ENCODE measurements around the gene NGLY1. TPM values are rescaled to one million over a fixed set of nuclear protein-coding genes. Genes with fewer than 3 reads are reported as not detected.

NGLY1 gene, protein sequence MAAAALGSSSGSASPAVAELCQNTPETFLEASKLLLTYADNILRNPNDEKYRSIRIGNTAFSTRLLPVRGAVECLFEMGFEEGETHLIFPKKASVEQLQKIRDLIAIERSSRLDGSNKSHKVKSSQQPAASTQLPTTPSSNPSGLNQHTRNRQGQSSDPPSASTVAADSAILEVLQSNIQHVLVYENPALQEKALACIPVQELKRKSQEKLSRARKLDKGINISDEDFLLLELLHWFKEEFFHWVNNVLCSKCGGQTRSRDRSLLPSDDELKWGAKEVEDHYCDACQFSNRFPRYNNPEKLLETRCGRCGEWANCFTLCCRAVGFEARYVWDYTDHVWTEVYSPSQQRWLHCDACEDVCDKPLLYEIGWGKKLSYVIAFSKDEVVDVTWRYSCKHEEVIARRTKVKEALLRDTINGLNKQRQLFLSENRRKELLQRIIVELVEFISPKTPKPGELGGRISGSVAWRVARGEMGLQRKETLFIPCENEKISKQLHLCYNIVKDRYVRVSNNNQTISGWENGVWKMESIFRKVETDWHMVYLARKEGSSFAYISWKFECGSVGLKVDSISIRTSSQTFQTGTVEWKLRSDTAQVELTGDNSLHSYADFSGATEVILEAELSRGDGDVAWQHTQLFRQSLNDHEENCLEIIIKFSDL
- 32.2 and 39.0 TPM in 2 replicates for total RNA-seq (2014; rRNA removed; shearing (Covaris generic))

DNA sequence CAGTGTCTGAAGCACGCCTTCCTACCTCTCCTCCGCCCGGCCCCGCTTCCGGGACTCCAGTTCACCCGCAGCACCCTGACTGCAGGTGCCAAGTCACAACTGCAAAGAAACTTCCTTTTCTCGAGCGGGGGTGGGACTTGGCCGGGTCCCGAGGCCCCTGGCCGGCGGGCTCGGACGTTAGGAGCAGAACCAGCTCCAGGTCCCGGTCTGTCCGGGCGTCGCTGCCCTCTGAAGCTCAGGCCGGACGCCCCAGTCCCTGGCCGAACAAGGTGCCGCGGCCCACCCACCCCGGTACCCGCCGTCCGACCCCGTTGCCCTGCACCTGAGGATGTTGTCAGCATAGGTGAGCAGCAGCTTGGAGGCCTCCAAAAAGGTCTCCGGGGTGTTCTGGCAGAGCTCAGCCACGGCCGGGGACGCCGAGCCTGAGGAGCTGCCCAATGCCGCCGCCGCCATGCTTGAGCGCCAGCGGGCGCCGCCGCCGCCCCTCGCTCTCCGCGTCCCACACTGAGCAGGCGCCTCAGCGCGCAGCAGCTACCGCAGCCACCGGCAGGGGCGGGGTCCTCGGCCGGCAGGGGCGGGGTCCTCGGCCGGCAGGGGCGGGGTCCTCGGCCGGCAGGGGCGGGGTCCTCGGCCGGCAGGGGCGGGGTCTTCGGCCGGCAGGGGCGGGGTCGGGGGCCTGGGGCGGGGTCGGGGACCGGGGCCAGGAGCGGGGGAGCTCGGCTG lies at the start of gene NGLY1:
NGLY1 (minus strand) TSS at position 506 of the 723 bp plus-strand sequence; CDS start at position 453, 53 bp downstream.
- in situ Hi-C loops (cut with HindIII; ENCODE audit: low sequenced_read_pairs), result no loop called here
- peak; percentile 78 for DNase-seq (ENCODE audit: low spot score)

- in situ Hi-C loops (cut with HindIII; ENCODE audit: low sequenced_read_pairs), result no loop called here
- DNase-seq (ENCODE audit: low spot score), result peak; percentile 16
Measured at GRCh38 chr3:25831578-25831977, 48.3 kb upstream of the NGLY1 start.

GRCh38 chr3:25830373-25831280 lies 47.4 kb upstream of the NGLY1 start:
- in situ Hi-C loops (cut with HindIII; ENCODE audit: low sequenced_read_pairs), result no loop called here
- DNase-seq (ENCODE audit: low spot score), result peak; percentile 80

DNA sequence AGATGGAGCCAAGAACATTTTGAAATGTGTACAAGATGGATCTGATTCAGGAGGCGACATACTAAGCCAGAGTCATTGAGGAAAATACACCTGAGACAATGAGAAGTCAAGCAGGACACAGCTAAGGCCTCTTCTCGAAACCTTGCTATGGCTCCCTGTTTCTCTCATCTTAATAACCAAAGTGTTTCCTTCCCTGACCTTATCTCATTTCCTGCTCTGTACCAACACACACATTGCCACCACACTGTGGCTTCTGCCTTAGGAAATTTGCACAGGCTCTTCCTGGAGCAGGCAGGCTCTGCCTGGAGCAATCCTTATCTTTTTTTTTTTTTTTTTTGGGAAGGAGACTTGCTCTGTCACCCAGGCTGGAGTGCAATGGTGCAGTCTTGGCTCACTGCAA lies 43.3 kb upstream of the NGLY1 start:
- no peak for DNase-seq (ENCODE audit: low spot score)
- in situ Hi-C loops (cut with HindIII; ENCODE audit: low sequenced_read_pairs), result no loop called here

DNA sequence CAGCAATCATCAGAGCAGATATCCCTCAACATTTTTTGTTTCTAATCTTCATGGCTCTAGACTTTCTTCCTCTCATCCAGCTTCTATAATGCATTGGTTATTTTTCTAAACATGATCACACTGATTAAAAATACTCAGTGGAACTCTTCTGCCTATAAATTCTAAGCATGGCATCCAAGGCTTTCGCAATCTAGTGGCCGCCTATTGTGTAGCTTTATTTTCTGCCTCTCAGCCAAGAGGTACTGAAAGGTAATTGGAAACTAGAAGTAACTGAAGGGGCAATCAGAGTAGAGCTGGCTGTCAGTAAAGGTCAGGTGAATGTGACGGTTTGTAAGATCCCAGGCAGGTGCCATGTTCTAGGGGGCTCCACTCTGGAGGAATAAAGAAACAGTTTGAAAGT lies 40.1 kb upstream of the NGLY1 start:
- in situ Hi-C loops (cut with HindIII; ENCODE audit: low sequenced_read_pairs), result no loop called here

DNA sequence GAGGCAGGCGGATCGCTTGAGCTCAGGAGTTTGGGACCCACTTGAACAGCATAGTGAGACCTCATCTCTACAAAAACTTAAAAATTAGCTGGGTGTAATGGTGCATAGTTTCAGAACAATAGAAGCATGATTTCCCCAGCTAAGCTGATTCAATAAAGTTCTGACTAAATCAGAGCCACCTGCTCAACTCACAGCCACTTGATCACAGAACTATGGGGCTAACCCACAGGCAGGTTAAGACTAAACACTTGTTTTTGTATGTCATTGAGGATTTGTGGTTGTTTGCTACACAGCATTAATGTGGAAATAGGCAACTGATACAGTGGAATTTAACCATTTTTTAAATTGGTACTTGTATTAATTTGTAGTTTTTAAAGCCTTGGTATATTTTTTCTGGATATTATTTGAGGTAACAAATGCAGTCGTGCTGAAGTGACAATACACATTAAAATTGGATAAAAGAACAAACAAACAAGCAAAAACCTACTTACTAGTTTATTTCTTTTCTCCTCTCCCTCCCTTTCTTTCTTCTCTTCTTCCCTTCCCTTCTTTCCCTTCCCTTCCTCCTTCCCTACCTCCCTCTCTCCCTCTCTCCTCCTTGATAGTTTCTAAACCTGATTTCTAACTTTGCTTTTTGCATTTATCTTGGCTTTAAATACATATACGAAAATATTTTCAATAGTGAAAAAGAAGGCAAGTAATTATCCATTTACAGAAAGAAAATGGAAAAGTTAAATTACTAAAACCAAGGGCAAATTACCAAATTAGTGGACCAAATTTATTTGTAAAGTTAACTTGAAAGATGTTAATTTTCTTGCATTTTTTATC lies 38.7 kb upstream of the NGLY1 start:
- in situ Hi-C loops (cut with HindIII; ENCODE audit: low sequenced_read_pairs), result no loop called here
- DNase-seq (ENCODE audit: low spot score), result no peak

More for the DNA sequence above, 40.1 kb upstream of the NGLY1 start:
- DNase-seq (ENCODE audit: low spot score), result no peak

DNA sequence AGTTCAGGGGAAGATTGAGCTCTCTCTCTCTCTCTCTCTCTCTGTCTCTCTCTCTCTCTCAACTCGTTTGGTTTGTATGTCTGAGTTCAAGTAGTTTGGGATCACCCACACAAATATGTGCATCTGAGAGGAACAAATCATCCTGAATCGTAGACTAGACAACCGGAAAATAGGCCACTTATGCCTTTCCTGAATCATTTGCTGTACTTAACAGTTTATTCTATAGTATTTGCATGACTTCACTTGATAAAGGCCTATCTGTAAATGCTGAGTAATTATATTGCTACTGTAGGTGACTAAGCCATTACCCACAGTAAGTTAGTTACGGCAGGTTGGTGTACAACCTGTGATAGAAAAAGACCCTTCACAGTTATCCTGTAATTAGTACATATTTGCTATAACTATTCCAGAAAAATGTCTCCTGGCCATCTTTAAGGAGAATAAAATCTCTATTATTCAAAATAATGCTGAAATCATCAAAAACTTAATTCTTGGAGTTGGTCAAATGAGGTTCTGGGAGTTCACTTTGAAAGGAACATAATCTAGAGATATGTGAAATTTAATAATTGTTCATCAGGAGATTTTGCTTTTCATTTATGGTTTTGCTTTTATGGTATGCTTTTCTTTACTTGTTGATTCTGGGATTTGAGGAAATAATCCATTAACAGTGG lies 37.7 kb upstream of the NGLY1 start:
- in situ Hi-C loops (cut with HindIII; ENCODE audit: low sequenced_read_pairs), result no loop called here

GRCh38 chr3:25820366-25820765 lies 37.1 kb upstream of the NGLY1 start:
- in situ Hi-C loops (cut with HindIII; ENCODE audit: low sequenced_read_pairs), result no loop called here

More for the DNA sequence above, 37.7 kb upstream of the NGLY1 start:
- DNase-seq (ENCODE audit: low spot score), result no peak

DNA sequence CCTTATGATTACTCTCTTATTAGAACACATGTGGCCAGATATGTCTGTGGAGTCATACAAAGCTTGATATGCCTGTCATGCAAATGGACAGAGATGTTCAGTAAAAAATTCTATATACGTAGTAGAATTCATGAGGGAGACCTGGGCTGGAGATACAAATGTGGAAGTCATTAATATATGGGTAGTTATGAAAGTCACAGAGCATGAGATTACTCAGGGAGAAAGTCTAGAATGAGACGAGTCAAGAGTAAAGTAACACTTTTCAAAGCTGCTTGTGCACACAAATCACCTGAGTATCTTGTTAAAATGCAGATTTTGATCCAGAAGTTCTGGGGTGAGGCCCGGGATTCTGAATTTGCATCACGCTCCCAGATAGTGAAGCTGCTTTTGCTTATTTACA lies 35.1 kb upstream of the NGLY1 start:
- in situ Hi-C loops (cut with HindIII; ENCODE audit: low sequenced_read_pairs), result no loop called here
- DNase-seq (ENCODE audit: low spot score), result no peak

More at GRCh38 chr3:25820366-25820765, 37.1 kb upstream of the NGLY1 start:
- DNase-seq (ENCODE audit: low spot score), result no peak

DNA sequence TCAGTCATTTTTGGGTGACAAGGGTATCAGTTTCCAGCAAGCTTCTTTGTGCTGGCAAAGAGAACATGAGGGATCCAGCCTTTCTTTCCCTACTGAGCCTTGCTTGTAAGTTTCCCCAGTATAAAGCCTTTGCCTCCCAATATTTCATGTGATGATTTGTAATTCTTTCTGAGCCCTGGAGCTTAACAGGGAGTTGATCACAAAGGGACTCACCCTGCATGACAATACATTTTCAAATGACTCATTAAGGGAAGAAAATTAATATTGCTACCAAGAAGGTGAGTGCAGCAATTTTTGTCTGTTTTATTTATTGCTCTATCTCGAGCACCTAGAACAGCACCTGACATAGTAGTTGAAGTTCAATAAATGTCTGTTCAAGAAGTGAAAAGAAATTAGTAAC lies 34.4 kb upstream of the NGLY1 start:
- no peak for DNase-seq (ENCODE audit: low spot score)
- in situ Hi-C loops (cut with HindIII; ENCODE audit: low sequenced_read_pairs), result no loop called here

- no peak for DNase-seq (ENCODE audit: low spot score)
- in situ Hi-C loops (cut with HindIII; ENCODE audit: low sequenced_read_pairs), result no loop called here
Measured at GRCh38 chr3:25817107-25817506, 33.9 kb upstream of the NGLY1 start.

DNA sequence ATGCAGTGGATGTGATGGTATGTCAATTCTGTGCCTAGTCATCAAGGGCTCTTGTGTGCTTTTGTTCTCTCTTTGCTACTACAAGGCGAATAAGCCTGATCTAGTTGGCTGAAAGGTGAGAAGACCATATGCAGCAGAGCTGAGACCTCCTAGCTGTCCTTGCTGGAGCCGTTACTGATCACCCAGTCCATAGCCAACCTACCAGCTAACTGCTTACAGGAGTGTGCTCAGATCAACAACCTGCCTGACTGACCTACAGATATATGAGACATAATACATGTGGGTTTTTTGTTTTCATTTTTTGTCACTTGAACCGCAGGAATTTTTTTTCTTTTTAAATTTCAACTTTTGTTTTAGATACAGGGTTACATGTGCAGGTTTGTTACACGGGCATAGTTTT lies 29.4 kb upstream of the NGLY1 start:
- no peak for DNase-seq (ENCODE audit: low spot score)
- in situ Hi-C loops (cut with HindIII; ENCODE audit: low sequenced_read_pairs), result no loop called here

- in situ Hi-C loops (cut with HindIII; ENCODE audit: low sequenced_read_pairs), result no loop called here
- no peak for DNase-seq (ENCODE audit: low spot score)
Measured at GRCh38 chr3:25804676-25805075, 21.4 kb upstream of the NGLY1 start.

DNA sequence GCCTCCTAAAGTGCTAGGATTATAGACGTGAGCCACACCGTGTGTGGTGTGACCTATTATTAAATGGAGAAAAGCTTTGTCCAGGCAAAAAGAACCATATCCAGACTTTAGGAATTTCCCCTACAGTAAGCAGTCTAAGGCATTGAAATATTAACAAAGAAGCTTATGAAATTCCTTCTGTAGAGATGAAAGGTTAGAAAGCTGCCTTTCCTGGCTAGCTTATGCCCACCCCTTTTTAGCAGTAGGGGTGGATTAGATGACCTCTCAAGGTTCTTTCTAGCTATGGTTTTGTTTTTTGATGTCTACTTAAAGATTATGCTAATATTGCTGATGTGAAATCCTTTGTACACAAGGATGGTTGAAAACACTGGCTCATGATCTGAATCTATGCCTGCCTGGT lies 20.6 kb upstream of the NGLY1 start:
- in situ Hi-C loops (cut with HindIII; ENCODE audit: low sequenced_read_pairs), result no loop called here
- DNase-seq (ENCODE audit: low spot score), result no peak

GRCh38 chr3:25801786-25802185 lies 18.5 kb upstream of the NGLY1 start:
- peak; percentile 49 for DNase-seq (ENCODE audit: low spot score)
- in situ Hi-C loops (cut with HindIII; ENCODE audit: low sequenced_read_pairs), result no loop called here

- in situ Hi-C loops (cut with HindIII; ENCODE audit: low sequenced_read_pairs), result no loop called here
- peak; percentile 90 for DNase-seq (ENCODE audit: low spot score)
Measured at GRCh38 chr3:25789596-25790556, 6.6 kb upstream of the NGLY1 start, which contains the start of gene OXSM. Gene OXSM (plus strand): TSS chr3:25790090. CDS start chr3:25791021, 931 bp downstream.
